ENCODE data around the gene TMEM151B.
"Not testable (repeated sequence)": the region's sequence is repeated elsewhere in the genome, so short reads cannot be mapped to it uniquely, and the experiment has no call there.

Gene TMEM151B

GRCh38 chr6:44269921-44270525 lies at the start of gene TMEM151B:
Gene TMEM151B (plus strand): TSS chr6:44270450. CDS start chr6:44270743, 293 bp downstream.
- no peak for DNase-seq

- no peak for DNase-seq
Observed at GRCh38 chr6:44220913-44221290, 49.3 kb upstream of the TMEM151B start.

GRCh38 chr6:44221291-44221960 lies 48.8 kb upstream of the TMEM151B start:
- peak; percentile 55 for DNase-seq

GRCh38 chr6:44221961-44222335 lies 48.3 kb upstream of the TMEM151B start:
- no peak for DNase-seq

- DNase-seq = no peak
Observed at GRCh38 chr6:44222486-44223318, 47.5 kb upstream of the TMEM151B start.

GRCh38 chr6:44223319-44224028 lies 46.8 kb upstream of the TMEM151B start, which contains the start of gene SLC29A1:
Gene SLC29A1 (plus strand): TSS chr6:44223595. CDS start chr6:44227314, 3,719 bp downstream.
- DNase-seq = peak; percentile 26

GRCh38 chr6:44224029-44224964 lies 46.0 kb upstream of the TMEM151B start:
- DNase-seq = peak; percentile 15

GRCh38 chr6:44224965-44225305 lies 45.3 kb upstream of the TMEM151B start:
- DNase-seq = no peak

GRCh38 chr6:44225579-44226325 lies 44.5 kb upstream of the TMEM151B start:
- DNase-seq = no peak

GRCh38 chr6:44226368-44227147 lies 43.7 kb upstream of the TMEM151B start:
- DNase-seq = no peak

- DNase-seq = no peak
Observed at GRCh38 chr6:44227148-44227793, 43.0 kb upstream of the TMEM151B start.

GRCh38 chr6:44228031-44228430 lies 42.2 kb upstream of the TMEM151B start:
- no peak for DNase-seq

GRCh38 chr6:44228433-44228832 lies 41.8 kb upstream of the TMEM151B start:
- no peak for DNase-seq

GRCh38 chr6:44228836-44229235 lies 41.4 kb upstream of the TMEM151B start:
- DNase-seq = no peak

GRCh38 chr6:44229376-44230033 lies 40.7 kb upstream of the TMEM151B start:
- DNase-seq = no peak

- DNase-seq = no peak
Observed at GRCh38 chr6:44230034-44230675, 40.1 kb upstream of the TMEM151B start.

GRCh38 chr6:44231426-44231825 lies 38.8 kb upstream of the TMEM151B start:
- not testable (repeated sequence) for DNase-seq

- no peak for DNase-seq
Observed at GRCh38 chr6:44232676-44233566, 37.3 kb upstream of the TMEM151B start.
